GM19467 (cell line): Measurements from ENCODE around the gene DISP2.

Experiments used
- ATAC-seq: cut with Tn5 transposase; IDR thresholded peaks from one replicate; pipeline ENCODE4 v1.9.1; 2021; ENCODE audit warnings: mild to moderate bottlenecking, moderate library complexity; ENCODE audit not compliant: unreplicated experiment

Gene DISP2

DNA sequence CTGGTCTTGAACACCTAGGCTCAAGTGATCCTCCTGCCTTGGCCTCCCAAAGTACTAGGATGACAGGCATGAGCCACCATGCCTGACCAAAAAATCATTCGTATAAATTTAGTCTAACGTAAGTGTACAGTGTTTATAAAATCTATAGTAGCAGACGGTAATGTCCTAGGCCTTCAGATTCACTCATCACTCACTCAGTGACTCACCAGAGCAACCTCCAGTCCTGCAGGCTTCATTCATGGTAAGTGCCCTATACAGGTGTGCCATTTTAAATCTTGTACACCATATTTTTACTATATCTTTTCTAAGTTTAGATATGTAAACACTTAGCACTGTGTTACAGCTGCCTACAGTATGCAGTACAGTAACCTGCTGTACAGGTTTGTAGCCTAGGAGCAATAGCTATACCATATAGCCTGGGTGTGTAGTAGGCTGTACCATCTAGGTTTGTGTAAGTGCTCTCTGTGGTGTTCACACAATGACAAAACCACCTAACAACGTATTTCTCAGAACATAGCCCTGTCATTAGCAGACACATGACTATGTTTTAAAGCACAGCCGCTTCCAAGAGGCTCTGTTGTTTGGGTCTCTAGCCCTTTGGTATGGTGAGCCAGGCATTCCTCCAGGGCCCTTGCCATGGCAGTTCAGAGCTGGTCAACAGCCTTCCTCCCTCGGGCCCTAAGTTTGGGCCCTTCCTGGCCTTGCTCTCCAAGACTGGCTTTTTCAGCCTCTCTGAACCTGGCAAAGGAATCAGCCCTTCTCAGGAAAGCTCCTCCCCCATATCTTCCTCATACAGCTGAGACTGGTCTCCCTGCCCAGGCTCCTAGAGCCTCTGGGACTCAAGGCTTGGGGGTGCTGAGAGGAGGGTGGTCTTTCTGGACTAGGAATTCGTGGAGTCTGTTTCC is 15.4 kb upstream of the DISP2 start:
- ATAC-seq, result no peak

DNA sequence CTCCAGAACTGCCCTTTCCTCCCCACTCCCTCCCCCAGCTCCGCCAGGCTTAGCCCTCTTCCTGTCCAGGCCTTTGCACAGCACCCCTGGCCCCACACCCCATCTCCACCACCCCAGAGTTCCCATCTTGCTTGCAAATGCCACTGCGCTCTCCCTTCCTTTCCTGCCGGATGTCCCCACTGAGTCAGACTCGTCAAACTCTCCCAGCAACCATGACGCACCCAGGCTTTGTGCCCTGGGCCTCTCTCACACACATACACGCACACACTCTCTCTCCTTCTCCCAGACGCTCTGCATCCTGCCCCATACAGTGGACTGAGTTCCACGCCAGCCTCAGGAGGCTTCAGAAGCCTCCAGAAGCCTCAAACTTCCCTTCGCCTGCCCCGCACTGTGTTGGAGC is 14.5 kb upstream of the DISP2 start:
- ATAC-seq, result no peak

DNA sequence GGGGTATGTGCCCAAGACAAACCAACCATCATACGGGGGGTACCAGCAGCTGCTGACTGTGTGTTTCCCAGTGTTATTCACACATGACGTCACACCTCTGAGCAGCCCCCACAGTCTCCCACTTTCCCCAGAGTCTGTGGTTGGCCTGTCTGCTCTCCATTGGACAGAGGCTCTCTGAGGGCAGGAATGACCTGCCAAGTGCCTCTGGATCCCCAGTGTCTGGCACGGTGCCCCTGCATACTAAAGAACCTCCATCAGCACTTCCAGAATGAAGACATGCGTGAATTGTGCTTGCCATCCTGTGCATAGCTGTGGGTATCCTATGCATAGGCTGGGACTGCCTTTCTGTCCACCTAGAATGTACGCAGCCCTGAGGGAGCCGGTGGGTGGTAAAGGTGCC is 13.8 kb upstream of the DISP2 start:
- ATAC-seq, result no peak

DNA sequence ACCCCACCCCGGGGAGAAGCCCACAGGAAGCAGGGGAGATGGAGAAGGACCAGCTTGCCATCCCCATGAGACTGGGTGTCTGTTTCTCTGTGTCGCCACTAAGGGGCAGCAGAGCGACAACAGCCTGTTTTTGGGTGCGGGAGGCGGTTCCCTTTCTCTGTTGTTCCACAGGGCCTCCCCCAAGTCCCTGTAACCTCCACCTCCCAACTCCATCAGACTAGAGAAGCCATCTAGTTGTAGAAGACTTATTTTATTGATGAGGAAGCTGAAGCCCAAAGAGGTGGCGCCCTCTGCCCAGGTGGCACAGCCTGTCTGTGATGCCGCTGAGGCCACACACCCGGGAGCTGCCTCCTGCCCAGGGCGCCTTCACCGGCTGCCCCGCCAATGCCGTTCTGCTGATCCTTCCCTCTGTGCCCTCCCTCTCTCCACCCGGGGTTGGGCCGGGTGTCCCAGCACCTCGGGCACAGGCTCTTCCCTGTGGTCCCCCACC is 13.3 kb upstream of the DISP2 start:
- no peak for ATAC-seq

DNA sequence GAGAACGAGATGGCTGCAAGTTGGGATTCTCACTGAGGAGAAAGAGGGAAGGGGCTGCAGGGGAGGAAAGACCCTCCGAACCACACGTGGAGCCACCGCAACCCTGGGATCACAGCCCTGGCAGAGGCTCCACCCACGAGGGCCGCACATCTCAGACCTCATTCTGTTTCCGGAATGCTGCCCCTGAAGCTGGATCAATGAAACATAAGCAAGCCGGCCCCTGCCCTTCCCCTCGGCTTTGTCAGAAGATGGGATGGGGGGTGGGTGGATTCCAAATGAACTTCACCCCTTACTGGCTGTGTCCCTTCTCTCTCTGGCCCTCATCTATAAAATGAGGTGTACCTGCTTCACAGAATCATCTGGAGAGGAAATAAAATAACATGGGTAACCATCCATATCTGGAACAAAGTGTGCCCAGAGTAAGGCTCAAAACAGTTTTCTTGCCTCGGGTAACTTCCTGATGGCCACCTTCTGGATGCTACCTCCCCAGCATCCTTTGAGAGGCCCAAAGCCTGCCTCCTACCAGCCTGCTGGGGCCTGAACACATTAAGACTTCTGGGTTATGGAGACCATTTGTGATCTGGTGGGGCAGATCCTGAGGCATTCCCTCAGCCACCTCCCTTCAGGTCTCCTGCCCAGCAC is 12.7 kb upstream of the DISP2 start:
- ATAC-seq, result no peak

DNA sequence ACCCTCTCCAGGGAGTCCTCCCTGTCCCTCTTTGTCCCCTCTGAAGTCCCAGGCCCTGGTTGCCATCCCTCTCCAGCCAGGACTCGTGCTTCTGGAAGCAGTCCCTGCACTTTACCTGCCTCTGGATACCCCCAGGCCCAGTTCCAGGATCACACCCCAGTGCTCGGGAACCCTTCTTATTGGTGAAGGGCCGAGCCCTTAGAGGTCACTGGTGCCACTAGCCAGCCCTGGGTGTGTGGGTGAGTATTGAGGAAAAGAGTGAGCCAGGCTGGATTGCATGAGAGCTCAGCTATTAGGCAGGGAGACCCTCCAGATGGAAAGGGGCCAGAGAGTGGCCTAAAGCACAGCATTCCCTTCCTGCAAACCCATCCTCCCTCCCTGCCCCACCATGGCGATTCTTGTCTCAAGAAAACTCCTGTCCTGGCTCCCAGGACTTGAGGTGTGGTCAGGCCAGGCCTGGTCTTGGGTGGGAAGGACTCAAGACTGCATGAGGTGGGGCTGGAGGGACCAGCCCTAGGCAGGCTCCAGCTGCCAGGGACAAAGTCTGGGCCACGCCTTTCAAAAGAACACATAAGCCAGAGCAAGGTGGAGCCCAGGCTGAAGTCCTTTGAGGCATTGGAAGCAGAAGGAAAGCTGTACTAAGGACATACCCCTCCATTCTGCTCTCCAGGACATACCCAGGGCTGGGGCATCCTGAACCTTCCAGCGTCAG is 12.0 kb upstream of the DISP2 start:
- ATAC-seq, result no peak

DNA sequence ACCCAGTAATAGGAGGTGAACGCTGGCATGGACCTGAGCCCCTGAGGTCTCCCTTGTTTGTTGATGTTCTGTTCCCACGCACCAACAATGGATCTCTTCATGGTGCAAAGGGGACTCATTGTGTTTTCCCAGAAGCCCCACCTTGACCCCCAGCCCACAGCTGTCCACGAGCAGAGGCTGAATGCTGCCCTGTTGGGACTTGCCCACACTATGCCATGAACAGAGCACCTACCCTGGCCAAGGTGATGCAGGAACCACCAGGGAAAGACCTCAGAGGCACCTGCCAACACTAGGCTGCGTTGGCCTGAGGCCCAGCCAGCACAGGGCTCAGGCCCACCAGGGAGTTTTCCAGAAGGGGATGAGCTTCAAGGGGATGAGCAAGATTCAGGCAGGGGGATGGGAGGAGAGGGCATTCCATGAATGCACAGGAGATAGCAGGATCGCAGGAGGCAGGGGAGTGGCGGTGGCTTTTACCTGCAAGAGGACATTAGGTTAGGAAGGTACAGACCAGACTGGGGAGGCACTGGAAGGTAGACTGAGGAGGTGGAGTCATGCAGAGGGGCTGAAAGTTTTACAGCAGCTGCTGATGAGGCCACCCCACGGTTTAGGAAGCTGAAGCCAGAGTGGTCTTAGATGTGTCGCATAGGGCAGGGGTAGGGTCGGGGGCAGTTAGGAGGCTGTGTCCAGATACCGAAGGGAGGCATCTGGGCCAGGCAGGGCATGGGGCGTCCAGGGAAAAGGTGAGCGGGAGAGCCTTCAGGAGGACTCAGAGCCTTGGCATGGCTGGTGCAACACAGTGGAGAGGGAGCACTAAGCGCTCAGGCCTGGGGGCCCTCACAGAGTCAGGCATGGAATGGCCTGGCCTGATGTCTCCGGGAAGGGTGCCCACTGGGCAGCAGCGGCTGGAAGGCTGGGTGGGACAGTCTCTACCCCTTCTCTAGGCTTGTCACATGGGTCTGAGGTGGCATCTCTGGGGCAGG is 11.2 kb upstream of the DISP2 start:
- no peak for ATAC-seq

DNA sequence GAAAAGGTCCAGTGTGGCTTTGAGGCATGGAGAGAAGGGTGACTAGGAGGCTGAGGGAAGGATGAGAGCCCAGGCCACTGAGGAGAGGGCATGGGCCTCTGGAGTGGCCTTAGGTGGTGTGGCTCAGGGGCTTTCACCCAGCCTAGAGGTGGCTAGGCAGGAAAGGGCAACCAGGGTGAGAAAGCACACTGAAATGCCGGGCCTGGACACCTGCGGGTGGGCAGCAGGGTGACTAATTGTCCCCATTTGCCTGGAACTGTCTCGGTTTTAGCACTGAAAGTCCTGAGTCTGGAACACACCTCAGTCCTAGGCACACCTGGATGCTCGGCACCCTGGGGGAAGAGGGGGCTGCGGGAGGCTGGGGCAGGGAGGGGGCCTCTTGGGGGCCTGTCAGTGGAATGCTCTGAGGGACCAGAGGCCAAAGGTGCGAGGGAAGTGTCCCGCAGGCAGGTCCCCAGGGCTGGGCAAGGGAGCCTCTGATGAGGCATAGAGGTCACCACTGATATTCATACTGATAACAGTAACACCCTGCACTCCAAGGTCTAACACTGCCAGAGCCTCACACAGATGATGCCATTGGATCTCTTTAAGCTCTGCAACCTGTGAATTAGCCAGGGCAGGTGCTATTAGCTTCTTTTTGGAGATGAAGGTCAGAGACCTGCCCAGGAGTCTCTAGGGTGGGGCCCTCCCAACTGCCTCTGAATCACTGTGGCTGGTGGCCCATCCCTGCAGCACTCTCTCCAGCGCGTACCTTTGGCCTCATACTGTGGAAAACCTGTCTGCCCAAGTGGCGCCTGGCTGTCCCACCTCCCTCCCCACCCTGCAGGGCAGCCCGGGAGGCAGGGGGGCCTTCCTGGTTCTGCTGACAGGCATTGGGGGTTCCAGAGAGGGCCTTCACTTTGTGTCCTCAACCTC is 10.2 kb upstream of the DISP2 start:
- no peak for ATAC-seq

DNA sequence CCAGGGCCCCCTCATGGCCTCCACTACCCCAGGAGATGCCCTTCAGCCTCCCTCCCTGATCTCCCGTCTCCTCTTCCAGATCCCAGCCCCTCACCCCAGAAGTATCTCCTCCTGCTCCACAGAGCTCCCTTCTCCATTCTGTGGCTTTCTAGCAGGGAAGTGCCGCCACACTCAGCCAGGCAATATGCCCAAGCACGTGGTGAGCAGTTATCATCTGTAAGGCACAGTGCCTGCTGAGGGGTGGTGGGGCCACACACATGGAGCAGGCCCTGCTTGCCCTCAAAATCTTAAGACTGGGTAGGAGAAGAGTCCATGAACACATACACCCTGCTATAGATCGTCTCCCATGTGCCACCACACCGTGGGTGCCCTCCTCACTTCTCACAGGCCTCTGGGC is 9.5 kb upstream of the DISP2 start:
- no peak for ATAC-seq

DNA sequence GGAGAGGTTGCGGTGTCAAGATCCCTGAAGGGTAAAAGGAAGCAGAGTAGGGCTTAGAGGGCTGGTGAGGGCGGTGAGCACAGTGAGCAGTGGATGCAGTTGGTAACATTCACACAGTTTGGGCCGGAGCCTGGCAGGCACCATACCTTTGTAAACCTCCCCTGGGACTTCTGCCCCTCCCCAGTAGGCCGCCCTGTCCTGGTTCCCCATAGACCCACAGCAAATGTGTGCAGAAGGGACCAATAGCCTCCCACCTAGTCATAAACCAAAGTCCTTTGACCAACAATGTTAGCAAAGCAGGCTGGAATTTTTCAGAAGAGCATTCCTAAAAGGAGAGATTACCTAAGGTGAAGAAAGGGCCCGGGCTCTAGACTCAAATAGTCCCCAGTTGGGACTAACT is 8.9 kb upstream of the DISP2 start:
- no peak for ATAC-seq

DNA sequence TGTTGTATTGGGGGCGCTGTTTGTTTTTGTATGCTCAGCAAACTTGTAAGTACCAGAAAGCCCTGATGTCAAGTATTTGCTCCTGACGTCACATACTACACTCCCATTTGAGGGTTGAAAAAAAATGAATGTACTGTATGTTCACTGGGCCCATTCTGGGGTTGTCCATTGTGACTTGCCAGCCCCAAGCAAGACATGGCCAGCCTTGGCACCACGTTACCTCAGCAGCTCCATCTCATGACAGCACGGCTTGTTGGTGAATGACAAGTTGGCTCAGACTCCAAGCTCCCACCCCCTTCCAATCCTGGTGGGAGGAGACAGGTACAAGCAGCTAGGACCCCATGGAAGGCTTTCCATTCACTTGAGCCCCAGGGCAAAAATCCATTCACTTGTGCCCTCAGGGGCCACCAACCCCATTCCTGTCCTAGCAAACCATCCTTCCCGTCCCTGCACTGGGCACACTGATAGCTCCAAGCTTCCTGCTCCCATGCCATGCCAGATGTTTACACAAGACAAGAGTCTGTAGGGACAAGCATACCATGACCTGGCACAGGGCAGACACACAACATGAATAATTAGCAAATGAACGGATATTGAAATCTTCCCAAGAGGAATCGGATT is 5.6 kb upstream of the DISP2 start:
- ATAC-seq, result no peak

DNA sequence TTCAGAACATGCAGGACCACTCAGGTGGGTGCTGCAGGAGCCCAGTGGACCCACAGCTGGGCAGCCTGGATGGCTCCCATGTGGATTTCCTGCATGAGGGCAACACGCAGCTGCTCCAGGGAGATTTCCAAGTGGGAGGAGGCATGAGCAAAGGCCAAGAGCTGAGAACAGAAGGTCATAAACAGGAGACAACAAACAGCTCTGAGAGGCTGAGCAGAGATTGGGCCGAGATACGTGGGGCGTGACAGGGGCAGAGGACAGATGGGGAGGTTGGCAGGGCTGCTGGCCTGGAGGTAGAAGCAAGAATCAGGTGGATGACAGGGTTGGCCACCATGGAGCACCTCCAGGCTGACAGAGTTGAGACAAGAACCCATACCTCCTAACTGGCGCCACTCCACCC is 4.3 kb upstream of the DISP2 start:
- no peak for ATAC-seq

DNA sequence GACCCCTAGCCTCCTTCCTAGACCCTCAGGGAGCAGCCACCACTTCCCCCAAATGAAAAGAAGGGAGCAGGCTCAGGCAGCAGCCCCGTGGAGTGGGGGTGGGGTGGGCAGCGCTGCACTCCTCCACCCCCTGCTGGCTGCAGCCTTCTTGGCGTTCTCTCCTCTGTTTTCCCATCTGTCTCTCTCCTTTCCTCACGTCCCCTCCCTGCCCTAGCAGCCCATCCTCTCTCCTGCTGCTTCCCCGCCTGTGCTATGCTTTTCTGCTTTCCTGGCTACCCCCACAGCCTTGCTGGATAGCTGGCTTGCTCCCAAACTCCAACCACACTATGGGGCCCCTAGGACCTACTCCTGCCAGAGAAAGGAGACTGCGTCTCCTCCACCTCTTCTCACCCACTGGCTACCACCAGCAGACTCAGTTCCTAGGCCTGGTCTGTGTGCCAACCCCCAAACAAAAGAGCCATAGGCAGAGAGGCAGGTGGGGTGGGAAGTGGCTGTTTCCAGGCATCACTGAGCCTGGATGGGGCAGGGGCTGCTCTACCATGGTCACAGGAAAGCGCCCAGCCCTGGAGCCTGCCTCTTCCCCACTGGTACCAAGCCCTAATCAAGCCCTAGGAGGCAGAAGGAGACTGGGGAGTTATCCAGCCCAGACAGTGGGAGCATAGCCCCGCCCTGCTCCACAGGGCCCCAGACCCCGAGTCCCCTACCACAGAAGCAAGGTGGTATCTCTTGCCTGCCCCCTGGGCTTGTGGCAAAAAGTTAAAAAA is 3.4 kb upstream of the DISP2 start:
- ATAC-seq, result no peak

DNA sequence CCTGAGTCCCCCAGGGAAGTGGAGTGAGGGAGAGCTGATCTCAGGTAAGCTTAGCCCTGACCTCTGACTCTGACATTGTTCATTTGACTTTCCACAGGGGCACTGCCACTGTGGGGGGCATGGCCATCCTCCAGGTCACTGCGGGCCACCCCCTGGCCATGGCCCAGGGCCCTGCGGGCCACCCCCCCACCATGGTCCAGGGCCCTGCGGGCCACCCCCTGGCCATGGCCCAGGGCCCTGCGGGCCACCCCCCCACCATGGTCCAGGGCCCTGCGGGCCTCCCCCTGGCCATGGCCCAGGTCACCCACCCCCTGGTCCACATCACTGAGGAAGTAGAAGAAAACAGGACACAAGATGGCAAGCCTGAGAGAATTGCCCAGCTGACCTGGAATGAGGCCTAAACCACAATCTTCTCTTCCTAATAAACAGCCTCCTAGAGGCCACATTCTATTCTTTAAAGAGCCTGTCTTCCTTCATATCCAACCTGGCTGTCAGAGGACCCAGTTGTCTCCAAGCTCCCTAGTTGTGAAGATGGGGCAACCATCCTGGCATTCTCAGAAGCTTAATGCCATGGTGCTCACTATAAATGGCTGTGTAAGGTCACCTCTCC is 1.9 kb upstream of the DISP2 start:
- no peak for ATAC-seq

DNA sequence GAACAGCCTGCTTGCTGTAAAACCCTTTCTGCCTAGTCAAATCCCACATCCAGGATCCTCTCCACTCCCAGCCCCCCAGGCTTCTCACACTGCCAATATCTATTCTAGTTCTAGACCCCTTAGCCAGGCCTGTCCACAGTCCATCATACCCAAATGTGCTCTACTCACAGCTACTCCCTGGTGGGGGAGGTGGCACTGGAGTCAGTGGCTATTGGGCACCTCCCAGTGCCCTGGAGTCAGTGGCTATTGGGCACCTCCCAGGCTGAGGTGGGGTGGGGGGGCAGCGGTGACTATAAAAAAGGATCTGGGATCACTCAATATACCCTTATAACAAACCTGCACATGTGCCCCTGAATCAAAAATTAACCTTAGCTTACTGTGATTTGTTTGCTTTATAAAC is 773 bp upstream of the DISP2 start:
- ATAC-seq, result no peak

DNA sequence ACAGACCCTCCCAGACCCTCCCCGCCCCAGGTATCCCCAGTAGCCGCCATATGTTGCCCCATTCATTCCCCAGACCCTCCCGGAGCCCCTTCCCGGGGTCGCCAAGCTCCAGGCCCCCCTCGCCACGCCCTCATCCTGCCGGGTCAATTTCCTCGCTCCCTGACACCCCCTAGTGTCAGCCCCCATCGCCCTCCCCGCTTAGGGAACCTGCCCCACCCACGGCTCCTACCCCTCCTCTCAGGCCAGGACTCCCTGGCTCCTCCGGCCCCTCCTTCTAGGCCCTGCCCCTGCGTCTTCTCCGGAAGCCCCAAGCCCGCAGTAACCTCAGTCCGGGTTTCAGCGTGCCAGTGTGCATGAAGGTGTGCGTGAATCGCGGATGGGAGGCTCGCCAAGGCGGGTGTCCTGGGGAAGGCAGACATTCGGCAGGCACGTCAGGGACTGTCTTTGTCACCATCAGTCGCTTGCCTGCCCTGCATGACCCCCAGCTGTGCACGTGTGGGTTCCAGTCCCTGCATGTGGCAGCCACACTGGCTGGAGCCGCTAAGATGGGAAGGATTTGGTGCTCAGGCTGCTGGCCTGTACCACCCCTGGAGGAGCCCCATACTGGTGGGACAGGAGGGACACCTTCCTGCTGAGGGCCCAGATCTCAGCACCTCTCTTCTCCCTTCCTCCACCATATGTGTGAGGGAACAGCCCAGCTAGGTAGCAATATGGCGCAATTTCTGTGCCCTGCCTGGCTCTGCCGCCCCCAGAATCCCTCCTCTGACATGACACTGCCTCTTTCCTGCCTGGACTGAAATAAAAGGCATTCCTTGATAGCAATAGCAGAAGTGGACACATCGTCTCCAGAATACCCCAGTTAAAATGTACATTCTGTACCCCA is 693 bp downstream of the DISP2 start:
- ATAC-seq, result peak; percentile 11

DNA sequence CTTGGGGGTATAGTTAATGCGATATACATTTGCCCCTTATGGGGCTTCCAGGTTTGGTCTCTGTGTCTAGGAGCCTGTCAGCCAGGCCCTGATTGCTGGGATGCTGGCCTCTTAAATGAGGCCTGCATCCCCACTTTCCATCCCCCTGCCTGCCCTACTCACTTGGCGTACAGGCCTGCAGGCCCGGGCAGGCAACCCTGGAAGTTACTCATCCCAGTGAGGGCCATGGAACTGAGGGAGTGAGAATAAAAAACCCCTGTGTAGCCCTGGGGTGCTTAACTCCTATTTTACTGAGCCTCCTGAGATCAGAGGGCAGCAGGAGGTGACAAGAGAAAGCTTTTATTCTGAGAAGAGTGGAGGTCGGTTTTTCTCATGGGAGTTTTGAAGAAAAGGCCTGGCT is 2.0 kb downstream of the DISP2 start:
- no peak for ATAC-seq
